ENCODE measurements around the gene KSR2.
"Not testable (repeated sequence)": the region's sequence is repeated elsewhere in the genome, so short reads cannot be mapped to it uniquely, and the experiment has no call there.

Gene KSR2

GRCh38 chr12:117968826-117969659 is at the start of gene KSR2:
KSR2 (minus strand) TSS chr12:117968990; CDS start chr12:117968255, 735 bp downstream.
- peak; percentile 96 for DNase-seq

GRCh38 chr12:118017926-118018325 is 49.1 kb upstream of the KSR2 start:
- no peak for DNase-seq

- DNase-seq: peak; percentile 97
Observed at GRCh38 chr12:118016424-118017264, 47.9 kb upstream of the KSR2 start, which contains the start of gene RFC5. RFC5 (plus strand) TSS chr12:118016703; CDS start chr12:118016828, 125 bp downstream.

- no peak for DNase-seq
Observed at GRCh38 chr12:118015944-118016343, 47.2 kb upstream of the KSR2 start.

GRCh38 chr12:118015306-118015705 is 46.5 kb upstream of the KSR2 start:
- no peak for DNase-seq

GRCh38 chr12:118013283-118013682 is 44.5 kb upstream of the KSR2 start:
- DNase-seq: no peak

- no peak for DNase-seq
Observed at GRCh38 chr12:118011961-118012360, 43.2 kb upstream of the KSR2 start.

GRCh38 chr12:118011377-118011776 is 42.6 kb upstream of the KSR2 start:
- DNase-seq: no peak

GRCh38 chr12:118010903-118011302 is 42.1 kb upstream of the KSR2 start:
- no peak for DNase-seq

GRCh38 chr12:117999806-118000205 is 31.0 kb upstream of the KSR2 start:
- not testable (repeated sequence) for DNase-seq

- no peak for DNase-seq
Observed at GRCh38 chr12:117998719-117999118, 29.9 kb upstream of the KSR2 start.

GRCh38 chr12:117994551-117995438 is 26.0 kb upstream of the KSR2 start:
- DNase-seq: no peak

GRCh38 chr12:117986705-117987469 is 18.1 kb upstream of the KSR2 start:
- no peak for DNase-seq

GRCh38 chr12:117985182-117985581 is 16.4 kb upstream of the KSR2 start:
- no peak for DNase-seq

GRCh38 chr12:117981267-117981666 is 12.5 kb upstream of the KSR2 start:
- no peak for DNase-seq

GRCh38 chr12:117980616-117981015 is 11.8 kb upstream of the KSR2 start:
- DNase-seq: no peak

- DNase-seq: no peak
Observed at GRCh38 chr12:117977373-117977772, 8.6 kb upstream of the KSR2 start.

- no peak for DNase-seq
Observed at GRCh38 chr12:117975006-117975405, 6.2 kb upstream of the KSR2 start.

GRCh38 chr12:117972301-117972700 is 3.5 kb upstream of the KSR2 start:
- peak; percentile 57 for DNase-seq

GRCh38 chr12:117970334-117970733 is 1.5 kb upstream of the KSR2 start:
- no peak for DNase-seq

- peak; percentile 65 for DNase-seq
Observed at GRCh38 chr12:117968151-117968789, 520 bp downstream of the KSR2 start.
